Kidney epithelial cell (primary cell): ENCODE data around the gene CD200R1L. TPM values are rescaled to one million over a fixed set of nuclear protein-coding genes. Genes with fewer than 3 reads are reported as not detected.

Experiments used
- DNase-seq: peaks from one replicate; pipeline ENCODE4 v3.0.0-alpha.2; 2010; ENCODE audit warnings: low read depth
- H3K27me3 ChIP-seq: 2 replicates; pipeline ENCODE4 v1.6.0; 2011; ENCODE audit warnings: low read length; ENCODE audit not compliant: control insufficient read depth, insufficient read depth
- H3K36me3 ChIP-seq: 2 replicates; pipeline ENCODE4 v1.5.1; 2011; ENCODE audit warnings: low read length; ENCODE audit not compliant: control insufficient read depth, insufficient read depth
- H3K4me3 ChIP-seq: 2 replicates; pipeline ENCODE4 v1.5.1; 2011; ENCODE audit warnings: low read depth, mild to moderate bottlenecking, control low read depth, low read length
- CTCF ChIP-seq: IDR thresholded peaks from 2 replicates; pipeline ENCODE4 v1.5.1; 2011; ENCODE audit warnings: mild to moderate bottlenecking, moderate library complexity, low read length, control low read depth, inconsistent platforms; ENCODE audit not compliant: insufficient read depth, poor library complexity, severe bottlenecking
- total RNA-seq: library from RNA; depleted of rRNA; stranded (reverse); fragments of >200 nt; gene quantifications from 2 replicates; pipeline ENCODE4 v1.2.3, GENCODE V29; 2015

CD200R1L gene
- total RNA-seq, 1 donor from 2014 or later: not detected

- Histone ChIP-seq H3K36me3 (no peaks in the 10 kb centered on the region), H3K27me3 (no peaks in the 10 kb centered on the region), H3K4me3 (no peak overlapping the region)
- DNase-seq: no peak
- no peak for TF ChIP-seq CTCF
Observed at GRCh38 chr3:112786002-112786590, 60.6 kb downstream of the CD200R1L start.

GRCh38 chr3:112785321-112786001 is 61.2 kb downstream of the CD200R1L start:
- no peak for DNase-seq
- Histone ChIP-seq H3K27me3 (no peaks in the 10 kb centered on the region), H3K36me3 (no peaks in the 10 kb centered on the region), H3K4me3 (no peak overlapping the region)
- TF ChIP-seq CTCF: no peak

GRCh38 chr3:112782491-112782890 is 64.2 kb downstream of the CD200R1L start:
- TF ChIP-seq CTCF: no peak
- no peak overlapping the region for H3K4me3 ChIP-seq
- DNase-seq: no peak
- no peaks in the 10 kb centered on the region for H3K36me3 ChIP-seq
- H3K27me3 ChIP-seq: no peaks in the 10 kb centered on the region

GRCh38 chr3:112781599-112781998 is 65.1 kb downstream of the CD200R1L start:
- Histone ChIP-seq H3K4me3 (no peak overlapping the region), H3K36me3 (no peaks in the 10 kb centered on the region), H3K27me3 (no peaks in the 10 kb centered on the region)
- TF ChIP-seq CTCF: no peak
- DNase-seq: no peak

GRCh38 chr3:112779558-112780480 is 66.8 kb downstream of the CD200R1L start:
- no peak overlapping the region for H3K4me3 ChIP-seq
- no peaks in the 10 kb centered on the region for H3K27me3 ChIP-seq
- H3K36me3 ChIP-seq: no peaks in the 10 kb centered on the region
- no peak for DNase-seq
- TF ChIP-seq CTCF: no peak
